GM12872 (cell line): ENCODE measurements around the gene TRIM47.

Experiments
- TF ChIP-seq, protein P1 (sequence below): IDR thresholded peaks from 3 replicates; pipeline ENCODE4 v1.5.1; 2011; ENCODE audit warnings: low read depth, mild to moderate bottlenecking, low read length, moderate library complexity; ENCODE audit not compliant: insufficient read depth

The TRIM47 gene

DNA sequence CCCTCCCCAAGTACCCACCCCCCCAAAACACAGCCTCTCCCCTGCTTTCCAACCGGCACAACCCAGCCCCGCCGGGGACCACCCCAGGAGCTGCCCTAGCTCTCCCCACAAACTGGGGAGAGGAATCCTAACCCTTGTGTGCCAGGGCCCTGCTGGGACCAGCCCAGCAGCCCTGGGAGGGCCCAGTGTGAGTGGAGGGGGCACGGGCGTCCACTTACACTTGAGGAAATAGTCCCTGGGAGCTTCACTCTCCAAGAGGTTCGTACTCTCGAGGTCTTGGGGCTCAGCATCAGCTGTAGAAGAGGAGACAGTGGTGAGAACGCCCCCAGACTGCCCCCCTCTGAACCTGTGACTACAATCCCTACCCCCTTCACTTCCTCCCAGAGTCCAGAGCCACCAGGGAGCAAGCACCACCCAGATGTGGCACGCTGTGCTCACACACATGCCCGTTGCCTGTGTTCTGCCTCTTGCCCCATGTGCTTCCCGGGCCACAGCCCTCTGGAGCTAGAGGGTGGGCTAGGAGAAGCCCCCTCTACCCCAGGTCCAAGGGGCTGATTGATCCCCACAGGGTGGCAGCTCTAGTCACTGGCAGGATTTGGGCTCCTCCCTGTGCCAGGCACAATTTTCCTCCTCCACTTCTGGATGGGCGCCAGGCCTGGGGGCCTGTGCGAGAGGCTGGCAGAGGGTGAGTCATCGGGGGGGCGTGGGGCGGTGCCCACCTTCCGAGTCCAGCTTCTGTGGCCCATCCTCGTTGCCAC, 3.0 kb downstream of the TRIM47 start:
- TF ChIP-seq, protein P1, sequence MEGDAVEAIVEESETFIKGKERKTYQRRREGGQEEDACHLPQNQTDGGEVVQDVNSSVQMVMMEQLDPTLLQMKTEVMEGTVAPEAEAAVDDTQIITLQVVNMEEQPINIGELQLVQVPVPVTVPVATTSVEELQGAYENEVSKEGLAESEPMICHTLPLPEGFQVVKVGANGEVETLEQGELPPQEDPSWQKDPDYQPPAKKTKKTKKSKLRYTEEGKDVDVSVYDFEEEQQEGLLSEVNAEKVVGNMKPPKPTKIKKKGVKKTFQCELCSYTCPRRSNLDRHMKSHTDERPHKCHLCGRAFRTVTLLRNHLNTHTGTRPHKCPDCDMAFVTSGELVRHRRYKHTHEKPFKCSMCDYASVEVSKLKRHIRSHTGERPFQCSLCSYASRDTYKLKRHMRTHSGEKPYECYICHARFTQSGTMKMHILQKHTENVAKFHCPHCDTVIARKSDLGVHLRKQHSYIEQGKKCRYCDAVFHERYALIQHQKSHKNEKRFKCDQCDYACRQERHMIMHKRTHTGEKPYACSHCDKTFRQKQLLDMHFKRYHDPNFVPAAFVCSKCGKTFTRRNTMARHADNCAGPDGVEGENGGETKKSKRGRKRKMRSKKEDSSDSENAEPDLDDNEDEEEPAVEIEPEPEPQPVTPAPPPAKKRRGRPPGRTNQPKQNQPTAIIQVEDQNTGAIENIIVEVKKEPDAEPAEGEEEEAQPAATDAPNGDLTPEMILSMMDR, result no peak

- TF ChIP-seq, protein P1, result no peak
Observed at GRCh38 chr17:75874323-75875181, 3.8 kb downstream of the TRIM47 start.

DNA sequence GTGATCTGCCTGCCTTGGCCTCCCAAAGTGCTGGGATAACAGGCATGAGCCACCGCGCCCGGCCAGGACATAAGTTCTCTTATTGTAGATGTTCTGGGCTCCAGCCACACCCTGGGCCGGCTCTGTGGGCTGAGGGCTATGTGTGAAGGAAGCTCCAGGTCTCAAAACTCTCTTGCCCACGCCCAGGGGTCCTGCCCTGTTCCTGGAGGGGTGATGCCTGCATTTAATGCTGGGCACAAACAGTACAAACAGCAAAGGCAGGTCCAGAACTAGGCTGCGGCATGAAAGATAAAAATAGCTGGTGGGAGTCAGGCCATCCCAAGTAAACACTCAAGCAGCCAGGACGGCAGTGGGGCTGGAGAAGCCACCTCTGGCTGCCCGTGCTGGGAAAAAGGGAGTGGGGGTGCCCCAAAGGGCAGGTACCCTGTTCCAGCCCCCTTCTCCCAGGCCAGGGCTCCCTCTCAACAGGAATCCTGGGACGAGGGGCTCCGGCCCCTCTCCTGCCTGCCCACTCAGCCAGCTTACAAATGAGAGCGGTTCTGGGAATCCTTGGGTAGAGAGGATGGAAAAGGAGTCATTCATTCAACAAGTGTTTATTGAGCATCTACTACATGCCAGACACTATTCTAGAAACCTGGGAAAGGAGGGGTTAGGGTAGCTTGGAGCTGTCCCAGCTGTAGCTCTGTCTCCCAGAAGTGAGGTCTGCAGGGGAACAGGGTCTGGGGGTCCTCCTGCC, 4.6 kb downstream of the TRIM47 start:
- TF ChIP-seq, protein P1, result no peak

- TF ChIP-seq, protein P1, result no peak
Observed at GRCh38 chr17:75872434-75873351, 5.7 kb downstream of the TRIM47 start.

DNA sequence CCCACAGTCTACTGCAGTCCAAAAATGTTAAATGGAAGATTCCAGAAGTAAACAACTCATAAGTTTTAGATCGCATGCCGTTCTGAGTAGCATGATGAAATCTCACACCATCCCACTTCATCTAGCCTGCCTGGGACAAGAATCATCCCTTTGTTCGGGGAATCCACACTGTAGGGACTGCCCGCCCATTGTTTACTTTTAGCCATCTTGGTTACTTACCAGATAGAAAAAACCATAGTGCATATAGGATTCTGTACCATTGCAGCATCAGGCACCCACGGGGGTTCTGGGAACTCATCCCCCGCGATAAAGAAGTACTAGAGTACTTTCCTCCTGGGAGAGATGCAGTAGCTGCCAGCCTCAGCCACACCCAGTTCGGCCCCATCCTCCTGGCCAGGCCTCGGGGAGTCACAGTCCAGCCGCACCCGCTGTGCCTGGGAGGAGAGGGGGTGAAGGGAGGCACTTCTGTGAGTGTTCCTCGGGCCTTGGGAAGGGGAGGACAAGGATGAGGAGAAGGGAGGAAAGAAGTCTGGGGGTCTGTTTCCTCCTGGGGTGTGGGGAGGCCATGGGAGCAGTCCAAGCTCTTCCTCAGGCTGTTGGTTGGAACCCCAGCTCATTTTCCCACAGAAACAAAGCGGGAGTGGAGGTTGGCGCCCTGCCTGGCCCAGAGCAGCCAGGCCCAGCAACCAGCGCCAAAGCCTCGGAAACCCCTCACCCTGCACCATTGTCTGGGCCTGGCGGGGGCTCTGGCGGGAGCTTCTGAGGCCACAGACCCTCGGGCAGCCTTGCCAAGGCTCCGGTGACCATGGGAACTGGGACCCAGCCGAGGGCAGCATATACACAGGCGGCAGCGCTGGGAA, 8.9 kb downstream of the TRIM47 start:
- TF ChIP-seq, protein P1, result no peak

- TF ChIP-seq, protein P1, result no peak
Observed at GRCh38 chr17:75864448-75864871, 13.9 kb downstream of the TRIM47 start.
